Aorta (tissue), 5 donors: ENCODE results near the gene KLHL33. TPM values are rescaled to one million over a fixed set of nuclear protein-coding genes. Genes with fewer than 3 reads are reported as not detected.

ENCODE experiments used
- ATAC-seq: fragments of 200-7000 bp; cut with Tn5 transposase; one replicate; pipeline ENCODE4 v1.9.1; 2022; ENCODE audit warnings: moderate library complexity; ENCODE audit not compliant: low FRiP score
- DNase-seq, 2 donors: peaks; one replicate each; pipeline ENCODE4 v3.0.0-alpha.2; 2020
- H3K27ac ChIP-seq, 2 donors: one replicate each; pipeline ENCODE4 v1.5.1; 2013; ENCODE audit warnings: low read length in 2 of 2, mild to moderate bottlenecking in 2 of 2, moderate library complexity in 2 of 2, control low read depth in 1 of 2, inconsistent platforms in 1 of 2, low read depth in 1 of 2
- H3K27me3 ChIP-seq, 2 donors: one replicate each; pipeline ENCODE4 v1.6.1; 2013; ENCODE audit warnings: control low read depth in 1 of 2, low read length in 1 of 2, mild to moderate bottlenecking in 1 of 2, moderate library complexity in 1 of 2; ENCODE audit not compliant: insufficient read depth in 2 of 2, control insufficient read depth in 1 of 2
- H3K36me3 ChIP-seq, 2 donors: one replicate each; pipeline ENCODE4 v1.6.1; 2013; ENCODE audit warnings: control low read depth in 1 of 2, low read length in 1 of 2, mild to moderate bottlenecking in 1 of 2; ENCODE audit not compliant: insufficient read depth in 2 of 2, control insufficient read depth in 1 of 2
- H3K4me1 ChIP-seq, 2 donors: one replicate each; pipeline ENCODE4 v1.6.1; 2013; ENCODE audit warnings: low read length in 2 of 2, control low read depth in 1 of 2, mild to moderate bottlenecking in 1 of 2, moderate library complexity in 1 of 2; ENCODE audit not compliant: insufficient read depth in 2 of 2, control insufficient read depth in 1 of 2
- H3K4me3 ChIP-seq, 2 donors: one replicate each; pipeline ENCODE4 v1.5.1; 2013; ENCODE audit warnings: low read length in 2 of 2, control low read depth in 1 of 2, mild to moderate bottlenecking in 1 of 2
- H3K9me3 ChIP-seq: one replicate; pipeline ENCODE4 v1.6.1; 2013; ENCODE audit warnings: mild to moderate bottlenecking, low read length; ENCODE audit not compliant: control insufficient read depth
- WGBS, 2 donors: extraction: QIAGEN DNeasy Blood & Tissue Kit; methylation state at CpG; one replicate each; pipeline ENCODE4 v1.1.7; 2013; 5-methylcytosine and 5-hydroxymethylcytosine counted together
- intact Hi-C, 2 donors: fragments of 100-400 bp; cut with DNase I; formaldehyde crosslinking; loops; one replicate each; pipeline versions ENCODE4 v1.14.2 to v1.15.0; 2022
- polyA plus RNA-seq, 2 donors: library from polyadenylated mRNA; stranded (reverse); fragments of 200-250 nt; gene quantifications; one replicate each; pipeline ENCODE4 v1.2.3, GENCODE V29; 2013
- total RNA-seq, 2 donors: library from RNA; stranded (reverse); fragmentation: NEBNext Ultra II Directional; extraction: Animal tissue kit (Norgen Biotek cat#: 25700); gene quantifications; one replicate each; pipeline ENCODE4 v1.2.1, GENCODE V29; 2021
- donor health status: healthy with polysubstance abuse.
- donor health status: Bipolar disorder and iron deficiency.
- donor health status: DM: no; HTN: no; CAD: no.
- donor health status: DM: no; HTN: no; CAD: no.
- donor health status: DM: yes; HTN: yes; CAD: no.

KLHL33 gene
- total and polyA plus RNA-seq, 4 donors: 0.25 to 1.3 (median 0.40) TPM

DNA sequence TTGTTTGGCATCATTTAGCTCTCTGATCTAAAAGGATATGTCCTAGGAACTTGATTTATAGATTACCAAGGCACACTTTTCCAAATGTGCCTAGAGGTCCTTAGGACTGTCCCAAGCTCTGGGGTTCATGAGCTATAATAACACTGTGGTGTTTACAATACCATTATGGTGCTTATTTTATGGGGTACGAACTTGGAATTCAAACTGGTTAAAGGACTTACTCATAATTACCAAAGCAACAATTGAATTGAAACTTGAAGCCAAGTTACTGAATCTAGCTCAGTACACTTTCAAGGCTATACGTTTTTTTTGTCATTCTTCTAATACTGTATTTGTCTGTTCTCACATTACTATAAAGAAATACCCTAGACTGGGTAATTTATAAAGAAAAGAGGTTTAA lies 13.1 kb downstream of the KLHL33 start:
- WGBS, 2 donors: 25 to 51% methylated on average over 2 of the region's 2 CpGs
- Histone ChIP-seq H3K4me1 (no peaks in the 10 kb centered on the region), H3K4me3 (no peak overlapping the region), H3K27me3 (no peaks in the 10 kb centered on the region), H3K36me3 (no peaks in the 10 kb centered on the region), H3K27ac (no peak overlapping the region), H3K9me3 (no peaks in the 10 kb centered on the region)
- ATAC-seq: no peak
- intact Hi-C loops: no loop called here
- DNase-seq: no peak

DNA sequence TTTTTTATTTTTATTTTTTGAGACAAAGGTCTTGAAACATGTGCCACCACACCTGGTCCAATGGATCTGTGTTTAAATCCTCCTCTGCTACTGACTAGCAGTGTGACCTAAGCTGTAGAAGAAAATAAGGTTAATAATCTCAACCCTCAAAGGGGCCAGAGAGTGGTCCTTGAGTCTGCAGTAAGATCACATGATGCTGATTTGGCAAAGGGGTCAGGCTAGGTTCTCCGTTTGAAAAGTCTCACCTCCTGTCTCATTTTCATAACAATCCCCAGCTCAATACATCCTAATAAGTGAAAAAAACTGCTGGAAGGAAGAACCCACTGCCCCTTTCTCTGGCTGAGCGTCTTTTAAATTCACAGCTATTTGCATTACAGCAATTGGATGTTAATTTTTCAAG lies 14.7 kb downstream of the KLHL33 start:
- H3K36me3 ChIP-seq: no peaks in the 10 kb centered on the region
- WGBS, 2 donors: 19 to 21% methylated on average over 2 of the region's 2 CpGs
- DNase-seq (no peak), ATAC-seq (no peak)
- no peak overlapping the region for H3K27ac ChIP-seq
- no peaks in the 10 kb centered on the region for H3K27me3 ChIP-seq
- intact Hi-C loops: no loop called here
- H3K4me1 ChIP-seq: no peaks in the 10 kb centered on the region
- H3K9me3 ChIP-seq: no peaks in the 10 kb centered on the region
- H3K4me3 ChIP-seq: no peak overlapping the region

DNA sequence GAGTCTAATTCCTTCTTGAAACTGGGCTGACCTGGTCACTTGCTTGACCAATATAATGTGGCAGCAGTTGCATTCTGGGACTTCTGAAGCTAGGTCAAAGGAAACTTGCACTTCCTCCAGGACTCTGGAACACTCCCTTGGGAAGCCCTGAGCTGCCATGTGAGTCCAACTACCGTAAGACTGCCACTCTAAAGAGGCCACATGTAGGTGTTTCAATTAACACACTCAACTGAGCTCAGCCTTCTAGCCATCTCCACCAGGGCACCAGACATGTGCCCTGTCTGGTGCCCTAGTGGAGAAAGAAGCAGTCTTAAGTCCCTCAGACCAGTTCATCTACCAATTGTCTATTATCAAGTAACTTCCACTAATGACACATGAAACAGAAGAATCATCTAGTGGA lies 16.5 kb downstream of the KLHL33 start:
- Histone ChIP-seq H3K27me3 (no peaks in the 10 kb centered on the region), H3K4me1 (no peaks in the 10 kb centered on the region), H3K9me3 (no peaks in the 10 kb centered on the region), H3K27ac (no peak overlapping the region), H3K4me3 (no peak overlapping the region), H3K36me3 (no peaks in the 10 kb centered on the region)
- intact Hi-C loops: loop anchor here in 1 of 2 donors (5.0 kb wide), 2 partner anchors 193 to 263 kb away; partner anchors contain the start of gene RNASE4
- WGBS, 2 donors: 34 to 58% methylated on average over 1 of the region's 1 CpG
- ATAC-seq (no peak), DNase-seq (no peak)

DNA sequence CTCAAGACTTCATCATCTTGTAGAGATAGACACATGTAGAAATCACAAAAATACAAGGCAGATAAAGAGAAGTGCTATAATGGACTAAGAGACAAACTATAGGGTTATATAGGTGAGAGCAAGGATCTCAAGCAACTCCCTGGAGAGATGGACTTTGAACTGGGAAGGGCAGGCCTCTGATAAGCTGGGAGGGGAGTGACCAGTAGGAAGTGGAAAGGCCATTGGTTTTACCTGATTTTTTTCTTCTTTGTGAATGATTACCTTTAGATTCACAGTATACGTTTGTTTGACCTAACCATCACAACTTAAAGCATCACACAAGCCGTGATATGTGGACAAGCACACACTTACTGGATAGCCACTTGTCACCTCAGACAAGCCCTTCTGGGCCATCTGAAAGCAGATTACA lies 17.5 kb downstream of the KLHL33 start:
- H3K9me3 ChIP-seq: no peaks in the 10 kb centered on the region
- no peaks in the 10 kb centered on the region for H3K4me1 ChIP-seq
- intact Hi-C loops: loop anchor here in 1 of 2 donors (5.0 kb wide), 2 partner anchors 194 to 264 kb away; partner anchors contain the start of gene RNASE4
- ATAC-seq: no peak
- DNase-seq: no peak
- WGBS, 2 donors: 89 to 92% methylated on average over 2 of the region's 2 CpGs
- H3K4me3 ChIP-seq: no peak overlapping the region
- H3K27me3 ChIP-seq: no peaks in the 10 kb centered on the region
- no peaks in the 10 kb centered on the region for H3K36me3 ChIP-seq
- no peak overlapping the region for H3K27ac ChIP-seq

DNA sequence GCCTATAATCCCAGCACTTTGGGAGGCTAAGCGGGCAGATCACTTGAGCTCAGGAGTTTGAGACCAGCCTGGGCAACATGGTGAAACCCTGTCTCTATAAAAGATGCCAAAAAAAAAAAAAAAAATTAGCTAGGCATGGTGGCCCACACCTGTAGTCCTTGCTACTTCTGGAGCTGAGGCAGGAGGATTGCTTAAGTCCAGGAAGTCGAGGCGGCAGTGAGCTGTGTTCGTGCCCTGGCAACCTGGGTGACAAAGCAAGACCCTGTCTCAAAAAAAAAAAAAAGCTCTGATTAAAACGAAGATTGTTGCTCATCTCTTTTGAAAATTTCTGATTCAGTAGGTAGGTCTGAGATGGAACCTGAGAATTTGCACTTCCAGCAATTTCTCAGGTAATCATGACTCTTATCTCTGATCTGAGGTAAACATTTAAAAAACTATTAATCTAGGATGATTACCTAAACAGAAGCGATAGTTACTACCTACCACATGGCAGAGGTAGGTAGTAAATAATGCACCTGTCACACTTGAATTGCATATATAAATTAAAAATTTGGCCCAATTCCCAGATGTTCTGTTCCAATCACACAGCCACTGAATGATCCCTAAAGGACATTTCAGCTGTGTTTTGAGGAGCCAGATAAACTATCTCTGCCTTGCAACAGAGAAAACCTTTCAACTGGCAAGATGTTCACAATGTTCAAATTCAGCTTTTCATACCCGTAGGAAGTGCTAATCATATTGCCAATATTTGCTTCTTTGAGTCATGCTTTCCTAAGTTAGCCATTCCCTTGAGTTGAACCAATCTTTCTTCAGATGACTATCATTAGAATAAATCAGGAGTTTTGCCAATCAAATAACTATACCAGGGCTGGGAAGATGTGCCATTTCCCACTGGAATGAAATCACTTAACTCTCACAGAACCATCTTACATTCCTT lies 18.4 kb downstream of the KLHL33 start:
- H3K27ac ChIP-seq: no peak overlapping the region
- H3K4me1 ChIP-seq: no peaks in the 10 kb centered on the region
- intact Hi-C loops: loop anchor here in 1 of 2 donors (5.0 kb wide), 2 partner anchors 195 to 265 kb away; partner anchors contain the start of gene RNASE4
- H3K9me3 ChIP-seq: no peaks in the 10 kb centered on the region
- ATAC-seq (no peak), DNase-seq (no peak)
- WGBS, 2 donors: 74 to 85% methylated on average over 7 of the region's 7 CpGs
- H3K27me3 ChIP-seq: no peaks in the 10 kb centered on the region
- H3K36me3 ChIP-seq: no peaks in the 10 kb centered on the region
- H3K4me3 ChIP-seq: no peak overlapping the region

DNA sequence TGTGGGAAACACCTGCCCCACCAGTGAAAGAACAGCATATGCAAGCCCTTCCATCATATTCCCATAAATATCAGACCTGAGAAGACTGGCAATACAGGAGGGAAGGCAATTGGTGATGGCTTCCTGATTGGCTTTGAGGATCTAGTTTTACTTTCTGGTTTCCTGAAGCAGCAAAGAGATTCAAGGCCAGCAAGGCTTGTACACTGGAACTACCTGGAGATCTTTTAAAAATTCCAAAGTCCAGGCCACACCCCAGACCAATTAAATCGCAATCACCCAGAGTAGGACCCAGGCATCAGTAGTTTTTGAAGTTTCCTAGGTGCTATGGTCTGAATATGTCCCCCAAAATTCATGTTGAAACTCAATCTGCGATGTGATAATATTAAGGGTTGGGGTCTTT lies 19.7 kb downstream of the KLHL33 start:
- 92 to 95% methylated on average over 2 of the region's 2 CpGs for WGBS, 2 donors
- Histone ChIP-seq H3K9me3 (no peaks in the 10 kb centered on the region), H3K4me1 (peaks cover 3 to 4% of the 10 kb centered on the region in 2 donors), H3K27ac (no peak overlapping the region), H3K4me3 (no peak overlapping the region), H3K36me3 (no peaks in the 10 kb centered on the region), H3K27me3 (no peaks in the 10 kb centered on the region)
- DNase-seq (no peak), ATAC-seq (no peak)
- intact Hi-C loops: loop anchor here in 1 of 2 donors (5.0 kb wide), 2 partner anchors 196 to 266 kb away; partner anchors contain the start of gene RNASE4

DNA sequence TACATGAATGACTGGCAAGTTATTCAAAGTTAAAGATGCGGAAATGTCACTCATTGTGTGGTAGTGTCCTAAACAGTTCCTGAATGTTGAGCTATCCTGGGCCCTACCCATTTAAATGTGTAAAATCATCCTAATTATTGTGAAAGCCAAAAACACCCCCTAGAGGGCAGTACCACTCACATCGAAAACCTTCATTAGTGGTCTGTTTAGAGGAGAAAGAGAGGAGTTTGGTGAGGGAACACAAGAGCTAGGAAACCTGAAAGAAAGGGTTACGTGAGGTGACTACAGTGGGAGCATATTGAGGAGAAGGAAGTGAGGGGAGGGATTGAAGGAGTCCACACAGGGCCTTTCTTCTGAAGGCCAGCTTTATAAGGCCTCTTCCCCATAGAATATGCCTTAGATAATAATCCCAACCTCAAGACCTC lies 20.2 kb downstream of the KLHL33 start:
- intact Hi-C loops: loop anchor here in 1 of 2 donors (5.0 kb wide), 2 partner anchors 197 to 267 kb away; partner anchors contain the start of gene RNASE4
- Histone ChIP-seq H3K27me3 (no peaks in the 10 kb centered on the region), H3K4me1 (peaks cover 3 to 7% of the 10 kb centered on the region in 2 donors), H3K4me3 (no peak overlapping the region), H3K9me3 (no peaks in the 10 kb centered on the region), H3K36me3 (no peaks in the 10 kb centered on the region), H3K27ac (no peak overlapping the region)
- WGBS, 2 donors: 43 to 51% methylated on average over 3 of the region's 3 CpGs
- DNase-seq (no peak), ATAC-seq (no peak)

DNA sequence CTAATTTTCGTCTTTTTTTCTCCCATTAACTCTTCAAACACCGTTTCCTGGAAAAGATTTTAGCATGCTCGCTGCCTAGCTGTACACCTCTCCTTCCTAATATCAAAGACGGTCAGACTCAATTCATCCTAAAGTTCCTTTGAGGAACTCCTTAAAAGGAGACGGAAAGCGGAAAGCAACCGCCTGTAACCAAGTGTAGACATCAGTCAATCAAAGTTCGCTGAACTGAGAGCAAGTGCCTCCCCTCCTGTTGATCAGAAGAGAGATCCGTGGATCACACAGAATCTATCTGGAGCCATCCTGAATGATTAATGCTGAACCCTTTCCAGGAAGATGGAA lies 22.3 kb downstream of the KLHL33 start:
- H3K36me3 ChIP-seq: no peaks in the 10 kb centered on the region
- H3K27me3 ChIP-seq: no peaks in the 10 kb centered on the region
- peak overlapping the region; percentile 87 to 96 for H3K4me3 ChIP-seq
- peak; percentile 42 for ATAC-seq
- intact Hi-C loops: loop anchor here (2.0 to 5.0 kb wide), 4 partner anchors 44 to 269 kb away; partner anchors contain the start of genes APEX1 (in 2 of the 2) and PARP2 (in 1 of the 2)
- DNase-seq: no peak
- H3K9me3 ChIP-seq: no peaks in the 10 kb centered on the region
- 0 to 1% methylated on average over 9 of the region's 9 CpGs for WGBS, 2 donors
- H3K4me1 ChIP-seq: peaks cover 3 to 7% of the 10 kb centered on the region in 2 donors
- H3K27ac ChIP-seq: peak overlapping the region; percentile 74 to 99
